ENCODE measurements around the gene SNX13.
A peak's percentile ranks its signal among the peaks of the same experiment; 100 is the strongest.

The SNX13 gene

DNA sequence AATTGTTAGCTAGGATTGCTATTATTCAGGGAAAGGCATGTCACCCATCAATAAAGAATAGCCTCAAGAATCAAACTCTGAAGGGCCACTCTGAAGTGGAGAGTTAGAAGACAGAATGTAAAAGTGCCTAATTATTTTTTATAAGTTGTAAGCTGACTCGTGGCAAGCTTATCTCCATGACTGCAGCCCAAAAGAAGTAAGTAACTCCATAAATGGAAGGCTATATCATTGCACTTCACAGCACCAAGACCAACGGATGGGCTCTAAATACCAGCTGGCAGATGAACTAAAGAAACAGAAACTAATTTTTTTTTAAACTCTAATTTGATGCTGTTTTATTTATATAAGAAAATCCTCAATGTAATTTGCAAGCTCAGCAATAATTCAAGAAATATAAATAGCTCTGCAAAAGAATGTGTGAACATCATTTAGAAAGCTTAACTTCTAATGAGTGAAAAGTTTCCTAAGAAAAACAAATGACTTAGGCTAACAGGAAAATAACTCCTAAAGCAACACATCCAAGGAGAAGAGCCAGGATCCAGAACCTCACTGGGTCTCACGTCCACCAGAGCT, 165.5 kb downstream of the SNX13 start:
- DNase-seq = peak; percentile 48

DNA sequence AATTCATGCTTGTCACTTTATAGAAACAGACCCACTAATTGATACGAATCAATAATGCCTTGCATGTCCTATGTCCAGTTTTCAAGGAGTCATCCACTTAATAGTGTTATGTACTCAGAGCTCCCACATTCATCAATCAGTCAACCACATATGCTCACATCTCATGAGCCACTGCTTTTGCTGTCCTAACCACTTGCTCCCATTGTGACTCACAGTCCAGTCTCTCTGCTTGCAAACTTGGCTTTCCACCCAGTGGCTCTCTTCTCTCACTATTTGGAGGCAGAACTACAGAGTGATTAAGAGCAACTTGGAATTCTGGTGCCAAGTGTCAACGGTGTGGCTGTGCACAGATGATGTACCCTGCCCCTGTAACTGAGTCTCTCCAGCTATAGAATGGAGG, 166.0 kb downstream of the SNX13 start:
- DNase-seq = peak; percentile 87

DNA sequence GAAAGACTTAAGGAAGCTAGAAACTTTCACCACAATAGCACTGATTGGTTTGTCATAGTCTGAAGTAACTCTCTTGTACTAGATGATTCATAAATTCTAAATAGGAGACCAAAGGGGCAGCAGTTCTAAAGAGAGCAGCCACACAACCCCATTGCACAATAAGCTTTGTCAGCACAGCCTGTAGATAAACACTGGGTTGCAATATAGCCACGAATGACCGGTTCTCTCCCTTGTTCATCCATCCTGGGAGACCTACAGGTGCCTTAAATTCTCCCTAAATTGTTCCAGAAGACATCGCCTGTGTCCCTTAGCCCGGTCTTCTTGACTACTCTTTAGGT, 167.0 kb downstream of the SNX13 start:
- DNase-seq = peak; percentile 91

DNA sequence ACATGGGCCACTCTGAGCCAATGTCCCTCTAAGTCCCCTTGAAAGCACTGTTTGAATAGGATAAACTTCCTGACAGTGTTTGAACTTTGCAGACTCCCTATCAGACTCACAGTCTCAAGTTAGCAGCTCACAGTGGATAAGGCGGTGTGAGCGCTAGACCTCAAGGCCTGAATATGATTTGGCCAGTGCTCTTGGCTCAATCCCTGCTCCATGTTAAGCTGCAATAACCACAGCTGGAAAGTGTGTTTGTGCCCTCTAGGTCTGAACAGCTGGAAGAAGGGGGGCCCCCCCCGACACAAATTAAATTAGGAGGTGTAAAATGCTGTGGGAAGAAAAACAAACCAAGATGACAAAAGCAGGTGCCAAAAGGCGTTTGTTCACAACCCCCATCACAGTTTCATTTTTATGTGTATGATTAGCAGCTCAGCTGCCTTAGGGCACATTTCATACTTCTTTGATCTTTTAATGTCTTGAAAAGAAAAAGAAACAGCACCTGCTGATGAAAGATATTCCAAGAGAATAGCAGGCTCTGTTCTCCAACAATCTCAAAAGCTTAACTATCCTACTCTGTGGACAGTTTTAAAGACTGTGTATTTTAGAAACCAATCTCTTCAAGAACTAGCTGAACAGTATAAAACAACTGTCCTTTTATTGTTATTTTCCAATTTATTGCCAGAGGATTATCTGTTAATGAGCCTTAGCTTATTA, 167.6 kb downstream of the SNX13 start:
- DNase-seq = no peak

DNA sequence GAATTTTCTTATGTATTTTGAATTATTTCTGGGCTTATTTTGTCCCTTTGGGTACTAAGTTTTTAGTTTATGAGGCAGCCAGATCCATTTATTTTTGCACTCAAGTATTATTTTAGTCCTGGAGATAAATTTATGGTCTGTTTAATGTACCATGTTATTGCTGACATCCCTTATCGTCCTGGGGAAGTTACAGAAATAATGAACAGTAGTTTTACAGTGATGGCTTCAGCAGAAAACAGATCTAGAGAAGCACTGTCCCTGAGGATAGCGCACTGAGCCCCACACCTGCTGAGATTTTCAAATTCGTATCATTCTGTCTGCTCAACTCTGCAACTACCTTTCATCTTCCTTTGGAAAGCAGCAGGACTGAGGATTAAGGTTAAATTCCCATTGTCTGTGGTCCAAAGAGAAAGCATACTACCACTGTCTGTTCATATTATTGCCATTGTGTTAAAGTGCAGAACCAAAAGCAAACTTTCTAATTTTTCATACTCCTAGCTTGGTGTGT, 168.3 kb downstream of the SNX13 start:
- DNase-seq = no peak

DNA sequence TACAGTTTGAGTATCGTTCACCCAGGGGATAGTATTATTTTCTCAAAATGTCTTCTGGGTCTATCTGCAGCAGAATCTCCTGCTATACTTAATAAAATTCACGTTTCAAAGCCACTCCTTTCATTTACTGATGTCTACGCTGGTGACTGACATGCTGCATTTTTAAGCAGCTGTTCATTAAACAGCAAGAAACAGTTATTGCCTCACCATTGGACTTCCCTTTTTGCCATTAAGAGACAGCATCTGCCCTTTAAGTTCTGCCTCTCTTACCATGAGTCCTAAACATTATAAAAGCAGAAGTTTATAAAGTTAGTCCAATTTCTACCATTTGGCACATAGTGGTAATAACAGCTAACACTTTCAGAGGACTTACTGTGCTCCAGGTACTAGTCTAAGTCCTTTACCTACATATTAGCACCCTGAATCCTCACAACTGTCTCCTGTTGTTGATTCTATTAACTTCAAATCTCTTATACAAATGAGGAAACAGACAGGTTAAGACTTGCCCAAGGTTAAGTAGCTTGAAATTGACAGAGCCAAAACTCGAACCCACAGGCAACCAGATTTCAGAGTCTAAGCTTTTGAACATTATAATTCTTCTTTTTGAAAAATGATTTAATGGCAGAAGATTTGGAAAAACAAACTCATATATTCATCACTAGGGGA, 169.5 kb downstream of the SNX13 start:
- no peak for DNase-seq

DNA sequence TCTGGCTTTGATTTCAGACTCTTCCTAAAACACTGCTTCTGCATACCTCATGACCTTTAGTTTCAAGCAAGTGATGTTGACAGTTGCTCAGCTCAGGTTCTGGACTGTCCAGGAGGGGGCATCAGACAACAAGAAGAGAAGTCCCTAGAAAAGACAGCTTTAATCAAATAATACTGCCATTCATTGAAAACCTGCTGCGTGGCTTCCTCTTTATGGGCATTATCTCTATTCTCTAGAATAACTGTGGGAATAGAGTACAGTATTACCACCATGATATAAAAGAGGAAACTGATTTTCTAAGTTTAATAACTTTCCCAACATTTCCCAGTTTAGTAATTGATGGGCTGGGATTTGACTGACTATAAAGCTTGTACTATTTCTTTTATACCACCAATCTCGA, 170.4 kb downstream of the SNX13 start:
- DNase-seq = peak; percentile 57

DNA sequence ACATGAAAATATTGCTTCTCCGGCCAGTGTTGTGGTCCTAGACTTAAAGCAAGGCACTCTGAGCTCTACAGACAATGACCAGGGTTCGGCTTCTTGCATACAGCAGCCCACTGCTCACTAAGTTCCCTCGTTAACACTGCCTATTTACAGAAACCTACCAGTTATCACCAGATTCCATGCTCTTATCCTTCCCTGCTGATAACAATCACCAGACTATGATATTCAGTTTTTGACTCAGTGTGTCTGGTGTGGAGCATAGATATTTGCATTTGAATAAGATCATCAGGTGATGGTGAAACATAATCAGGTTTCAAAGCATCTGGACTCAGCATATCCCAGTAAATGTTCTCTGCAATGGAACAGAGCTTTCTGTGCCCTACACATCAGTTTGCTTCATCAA, 182.3 kb downstream of the SNX13 start:
- DNase-seq = no peak

DNA sequence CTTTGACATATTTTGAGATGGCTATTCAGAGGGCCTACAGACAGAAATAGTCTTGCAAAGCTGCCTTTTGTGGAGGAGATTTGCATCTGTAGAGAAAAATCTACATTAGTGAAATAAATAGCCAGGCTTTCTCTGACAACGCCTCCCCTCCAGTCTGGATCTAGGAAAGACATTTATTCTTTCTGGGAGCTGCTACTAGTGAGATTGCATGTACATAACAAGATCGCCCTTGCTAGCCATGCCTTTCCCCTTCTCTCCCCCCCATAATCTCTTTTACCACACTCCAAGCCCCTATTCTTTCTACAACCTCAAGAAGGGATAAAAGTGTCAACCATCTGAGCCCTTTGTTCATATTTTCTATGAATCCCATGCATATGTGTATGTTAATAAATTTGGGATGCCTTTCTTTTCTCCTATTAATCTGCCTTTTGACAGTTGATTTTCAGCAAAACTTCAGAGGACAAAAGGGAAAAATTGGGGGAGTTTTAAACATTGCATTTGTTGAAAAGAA, 194.2 kb downstream of the SNX13 start:
- DNase-seq = no peak

DNA sequence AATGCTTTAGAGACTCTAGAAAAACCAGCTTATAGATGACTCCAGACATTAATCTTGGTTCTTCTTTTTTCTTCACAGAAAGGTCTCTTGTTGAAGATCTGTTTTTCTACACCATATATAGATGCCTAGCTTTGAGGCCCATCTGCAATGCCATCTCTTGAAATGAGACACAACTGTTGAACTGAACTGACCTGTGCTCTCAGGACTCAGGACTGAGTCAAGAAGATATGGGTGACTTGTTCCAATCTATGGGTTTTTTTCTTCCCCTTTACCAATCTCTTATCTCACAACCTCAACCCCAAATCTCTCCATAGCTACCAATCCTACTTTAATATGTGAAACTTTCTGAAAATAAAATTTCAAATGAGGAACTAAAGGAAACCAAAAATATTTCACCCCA, 194.7 kb downstream of the SNX13 start:
- DNase-seq = no peak

DNA sequence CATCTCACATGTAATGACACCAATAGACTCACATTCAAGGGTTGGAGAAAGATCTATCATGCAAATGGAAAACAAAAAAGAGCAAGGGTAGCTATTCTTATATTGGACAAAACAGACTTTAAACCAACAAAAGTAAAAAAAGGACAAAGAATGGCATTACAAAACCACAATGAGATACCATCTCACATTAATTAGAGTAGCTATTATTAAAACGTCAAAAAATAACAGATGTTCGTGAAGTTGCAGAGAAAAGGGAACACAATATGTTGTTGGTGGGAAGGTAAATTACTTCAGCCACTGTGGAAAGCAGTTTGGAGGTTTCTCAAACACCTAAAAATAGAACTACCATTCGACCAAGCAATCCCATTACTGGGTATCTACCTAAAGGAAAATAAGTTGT, 197.0 kb downstream of the SNX13 start:
- DNase-seq = no peak

DNA sequence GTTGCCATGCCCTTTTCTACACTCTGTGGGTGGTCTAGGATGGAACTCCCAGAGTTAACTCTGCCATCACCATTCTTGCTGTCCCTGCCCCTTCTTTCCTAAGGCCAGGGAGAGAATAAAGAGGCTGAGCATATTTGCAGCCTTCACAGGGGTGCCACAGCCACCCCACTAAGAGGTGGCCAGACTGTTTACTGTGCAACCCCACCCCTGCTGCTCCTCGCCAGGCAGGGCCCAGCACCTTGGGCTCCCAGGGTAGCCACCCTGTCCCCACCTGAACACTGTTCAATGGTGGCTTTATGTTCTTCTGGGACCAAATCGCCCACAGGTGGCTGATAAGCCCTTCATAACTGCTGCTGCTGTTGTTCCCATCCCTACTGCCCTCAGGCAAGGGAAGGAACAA, 198.9 kb downstream of the SNX13 start:
- DNase-seq = no peak

Measured in NCI-H226 (cell line).